SK-N-DZ (cell line): ENCODE measurements around the gene GLUL.
"Not testable (repeated sequence)": the region's sequence is repeated elsewhere in the genome, so short reads cannot be mapped to it uniquely, and the experiment has no call there.

Experiments used
- DNase-seq: peaks from one replicate; pipeline ENCODE4 v3.0.0-alpha.2; 2015; ENCODE audit warnings: low spot score

Gene GLUL

GRCh38 chr1:182368358-182368757 is 23.2 kb downstream of the GLUL start:
- no peak for DNase-seq

GRCh38 chr1:182367926-182368325 is 23.7 kb downstream of the GLUL start:
- no peak for DNase-seq

GRCh38 chr1:182366596-182366995 is 25.0 kb downstream of the GLUL start:
- DNase-seq = no peak

GRCh38 chr1:182359645-182360044 is 31.9 kb downstream of the GLUL start:
- DNase-seq = no peak

- no peak for DNase-seq
These were observed 33.7 kb downstream of the GLUL start for GRCh38 chr1:182357913-182358312.

GRCh38 chr1:182357171-182357570 is 34.4 kb downstream of the GLUL start:
- DNase-seq = no peak

- no peak for DNase-seq
These were observed 35.9 kb downstream of the GLUL start for GRCh38 chr1:182355723-182356098.

GRCh38 chr1:182351790-182352364 is 39.7 kb downstream of the GLUL start:
- no peak for DNase-seq

GRCh38 chr1:182350839-182351238 is 40.8 kb downstream of the GLUL start:
- DNase-seq = no peak

GRCh38 chr1:182348961-182349747 is 42.4 kb downstream of the GLUL start:
- no peak for DNase-seq

- DNase-seq = no peak
These were observed 44.6 kb downstream of the GLUL start for GRCh38 chr1:182347019-182347418.

- no peak for DNase-seq
These were observed 51.1 kb downstream of the GLUL start for GRCh38 chr1:182340233-182341058.

- DNase-seq = no peak
These were observed 51.9 kb downstream of the GLUL start for GRCh38 chr1:182339684-182340083.

GRCh38 chr1:182338806-182339370 is 52.7 kb downstream of the GLUL start:
- DNase-seq = no peak

- DNase-seq = no peak
These were observed 53.6 kb downstream of the GLUL start for GRCh38 chr1:182337736-182338571.

- no peak for DNase-seq
These were observed 55.6 kb downstream of the GLUL start for GRCh38 chr1:182335771-182336566.

GRCh38 chr1:182333071-182333571 is 58.5 kb downstream of the GLUL start:
- not testable (repeated sequence) for DNase-seq

GRCh38 chr1:182332261-182333060 is 59.1 kb downstream of the GLUL start:
- DNase-seq = no peak
